HG03196 (cell line): Measurements from ENCODE around the gene TGFBR2.

ENCODE experiments used
- ATAC-seq: cut with Tn5 transposase; IDR thresholded peaks from one replicate; pipeline ENCODE4 v1.9.1; 2021; ENCODE audit not compliant: unreplicated experiment

Gene TGFBR2

DNA sequence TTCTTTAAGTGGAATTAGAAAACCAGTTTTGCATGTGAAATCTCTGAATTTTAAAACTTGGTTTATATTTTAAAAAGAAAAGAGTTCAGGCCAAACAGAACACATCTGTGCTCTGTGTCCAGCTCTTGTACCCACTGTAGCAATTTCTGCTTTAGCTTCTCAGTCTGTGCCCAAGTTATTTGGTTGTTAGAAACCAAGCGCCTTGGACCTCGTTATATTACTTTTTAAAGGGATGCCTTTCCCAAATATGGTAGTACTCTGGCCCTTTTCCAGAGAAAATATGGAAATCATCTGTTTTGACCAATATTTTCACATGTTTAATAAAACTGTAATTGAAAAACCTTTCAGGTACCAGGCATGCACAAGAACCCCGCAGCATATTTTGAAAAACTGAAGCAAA is 27.3 kb downstream of the TGFBR2 start:
- no peak for ATAC-seq

GRCh38 chr3:30634761-30635735 is 28.6 kb downstream of the TGFBR2 start:
- ATAC-seq: no peak

DNA sequence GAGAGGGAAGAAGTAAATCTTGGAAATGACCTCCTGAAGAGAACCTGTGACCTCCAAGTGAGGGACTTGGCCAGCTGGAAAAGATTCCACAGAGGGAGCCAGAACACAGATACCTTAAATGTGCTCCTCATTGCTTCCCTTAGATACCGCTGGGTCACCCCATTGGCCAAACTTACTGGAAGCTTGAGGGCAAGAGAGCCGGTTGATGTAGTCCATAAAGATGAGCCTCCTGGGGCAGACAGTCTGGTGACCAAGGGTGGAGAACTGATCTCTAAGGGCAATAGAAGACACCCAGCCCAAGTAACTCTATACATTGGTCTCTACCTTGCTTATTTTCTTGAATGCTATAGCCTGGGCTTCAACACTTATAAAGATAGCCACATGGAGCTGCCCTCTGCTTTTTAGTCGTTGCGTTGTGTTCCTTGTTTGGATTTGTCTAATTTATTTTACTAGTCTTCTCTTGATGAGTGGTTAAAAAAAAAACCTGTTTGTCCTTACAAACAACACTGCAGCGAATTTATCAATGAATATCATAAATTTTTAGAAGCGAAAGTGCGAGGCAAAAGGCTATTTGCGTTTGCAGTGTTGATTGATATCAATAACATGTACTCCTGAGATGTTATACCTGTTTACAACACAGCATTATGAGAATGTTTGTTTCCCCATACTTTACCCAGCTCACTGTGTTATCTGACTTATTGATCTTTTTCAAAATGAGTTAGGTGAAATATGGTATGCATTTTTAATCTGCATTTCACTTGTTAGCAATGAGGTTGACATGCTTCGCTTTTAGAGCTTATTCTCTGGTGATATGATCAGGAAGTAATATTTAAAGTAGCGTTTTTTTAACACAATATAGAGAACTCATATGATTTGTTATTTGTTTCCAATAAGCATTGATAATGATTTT is 31.2 kb downstream of the TGFBR2 start:
- ATAC-seq: no peak

DNA sequence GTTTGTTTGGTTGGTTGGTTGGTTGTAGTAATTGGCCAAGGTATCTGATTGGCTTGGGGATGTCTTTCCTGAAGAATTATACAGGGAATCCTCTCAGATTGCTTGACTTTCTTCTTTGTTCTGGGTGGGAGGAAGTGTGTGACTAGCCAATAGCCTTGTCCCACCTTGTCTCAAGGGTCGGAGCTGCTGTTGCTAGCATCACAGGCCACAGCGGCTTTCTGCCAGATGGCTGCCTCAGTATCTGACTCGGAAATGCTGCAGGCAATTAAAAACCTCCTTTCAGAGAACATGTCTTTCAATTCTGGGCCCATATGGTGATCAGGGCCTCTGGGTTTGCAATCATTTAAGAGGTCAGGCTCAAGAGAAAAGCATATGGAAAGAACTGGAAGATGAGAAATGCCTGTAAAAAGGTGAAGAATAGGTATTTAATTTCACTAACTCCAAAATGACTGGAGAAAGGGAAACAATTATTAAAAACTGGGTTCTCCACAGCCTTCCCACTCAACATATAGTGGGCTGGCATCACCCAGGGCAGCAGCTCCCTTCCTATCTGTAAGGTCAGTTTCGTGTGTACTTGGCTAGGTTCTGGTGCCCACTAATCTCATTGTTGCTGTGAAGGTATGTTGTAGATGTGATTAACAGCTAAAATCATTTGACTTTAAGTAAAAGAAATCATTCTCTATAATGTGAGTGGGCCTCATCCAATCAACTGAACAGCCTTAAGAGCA is 32.4 kb downstream of the TGFBR2 start:
- ATAC-seq: no peak

GRCh38 chr3:30639937-30640336 is 33.5 kb downstream of the TGFBR2 start:
- peak; percentile 76 for ATAC-seq

DNA sequence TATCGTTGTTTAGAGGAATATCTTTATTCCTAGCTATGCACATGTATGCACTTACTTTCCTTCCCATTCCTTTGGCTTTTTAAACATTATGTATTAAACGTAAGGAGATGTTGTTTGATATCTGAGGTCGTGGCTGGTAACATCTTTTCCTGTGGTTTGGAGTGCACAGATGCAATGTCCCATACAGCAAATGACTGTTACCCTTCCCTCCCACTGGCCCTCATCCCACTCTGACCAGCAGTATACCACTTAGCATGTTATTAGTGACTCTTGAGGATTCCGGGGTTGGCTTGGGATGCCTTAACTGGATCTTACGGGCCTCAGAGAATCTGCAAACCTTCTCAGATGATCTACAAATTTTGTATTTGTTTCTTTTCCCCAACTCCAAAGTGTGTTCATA is 34.5 kb downstream of the TGFBR2 start:
- ATAC-seq: no peak

- no peak for ATAC-seq
These were observed 35.2 kb downstream of the TGFBR2 start for GRCh38 chr3:30641416-30642251.

- ATAC-seq: no peak
These were observed 36.5 kb downstream of the TGFBR2 start for GRCh38 chr3:30642849-30643361.

- ATAC-seq: no peak
These were observed 37.5 kb downstream of the TGFBR2 start for GRCh38 chr3:30643763-30644462.

- ATAC-seq: peak; percentile 59
These were observed 38.2 kb downstream of the TGFBR2 start for GRCh38 chr3:30644615-30645014.

GRCh38 chr3:30645077-30645476 is 38.7 kb downstream of the TGFBR2 start:
- ATAC-seq: no peak

DNA sequence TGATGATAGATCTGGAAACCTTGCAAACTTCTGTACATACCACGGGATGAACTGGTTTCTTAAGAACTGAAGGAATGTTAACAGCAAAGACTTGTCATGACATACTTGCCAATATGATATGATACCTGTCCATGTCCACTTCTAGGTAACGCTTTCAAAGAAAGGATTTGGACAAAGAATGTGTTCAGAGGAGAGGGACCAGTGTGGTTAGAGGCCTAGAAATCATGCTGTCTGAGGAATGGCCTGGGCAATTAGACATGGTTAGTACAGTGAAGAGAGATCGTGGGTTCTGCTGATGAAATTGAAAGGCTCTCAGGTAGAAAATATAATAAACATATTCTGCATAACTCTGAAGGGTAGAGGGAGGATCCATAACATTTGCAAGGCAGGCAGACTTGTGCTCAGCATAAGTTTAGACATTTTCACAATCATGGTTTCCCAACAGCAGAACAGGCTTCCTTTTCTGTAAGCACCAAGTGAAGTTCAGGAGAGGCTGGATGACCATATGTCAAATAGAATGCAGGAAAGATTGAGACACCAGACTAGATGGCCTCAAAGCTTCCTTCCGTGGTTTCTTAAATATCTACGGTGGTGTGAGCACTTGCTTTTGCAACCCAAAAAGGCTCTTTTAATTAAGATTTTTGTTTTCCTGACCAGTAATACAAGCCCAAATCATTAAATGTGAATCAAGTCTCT is 39.9 kb downstream of the TGFBR2 start:
- no peak for ATAC-seq

DNA sequence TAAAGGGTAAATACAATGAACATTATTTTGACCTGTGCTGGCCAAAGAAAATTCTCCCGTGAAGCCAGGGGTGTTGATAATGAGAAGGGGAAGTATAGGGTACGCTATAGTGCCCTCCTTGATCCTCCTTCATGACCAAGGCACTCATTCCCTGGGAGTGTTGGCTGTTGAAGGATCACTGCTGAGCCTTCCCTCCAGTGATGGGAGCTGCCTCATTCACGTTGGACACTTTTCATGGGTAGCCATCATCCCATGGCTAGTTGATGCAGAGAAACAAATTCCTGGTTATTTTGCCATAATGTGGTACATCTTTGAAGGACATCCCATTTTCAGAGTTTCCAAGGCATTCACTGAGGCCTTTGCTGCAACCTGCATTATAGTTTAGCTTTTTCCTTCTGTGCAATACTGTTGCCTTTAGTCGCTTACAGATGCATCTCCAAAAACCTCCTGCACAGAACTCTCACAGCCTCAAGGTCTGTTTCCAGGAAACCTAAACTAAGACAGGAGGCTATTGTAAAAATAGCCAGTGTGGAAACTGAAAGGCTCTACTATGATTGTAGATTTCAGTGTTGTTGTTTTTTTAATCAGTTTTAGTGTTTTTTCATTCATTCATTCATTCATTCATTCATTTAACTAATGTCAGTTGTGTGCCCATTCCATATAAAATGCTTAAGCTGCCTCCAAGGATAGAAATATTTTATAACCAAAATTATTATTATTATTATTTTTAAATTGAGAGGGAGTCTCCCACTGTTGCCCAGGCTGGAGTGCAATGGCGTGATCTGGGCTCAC is 40.8 kb downstream of the TGFBR2 start:
- no peak for ATAC-seq

GRCh38 chr3:30648670-30649357 is 42.4 kb downstream of the TGFBR2 start:
- no peak for ATAC-seq

DNA sequence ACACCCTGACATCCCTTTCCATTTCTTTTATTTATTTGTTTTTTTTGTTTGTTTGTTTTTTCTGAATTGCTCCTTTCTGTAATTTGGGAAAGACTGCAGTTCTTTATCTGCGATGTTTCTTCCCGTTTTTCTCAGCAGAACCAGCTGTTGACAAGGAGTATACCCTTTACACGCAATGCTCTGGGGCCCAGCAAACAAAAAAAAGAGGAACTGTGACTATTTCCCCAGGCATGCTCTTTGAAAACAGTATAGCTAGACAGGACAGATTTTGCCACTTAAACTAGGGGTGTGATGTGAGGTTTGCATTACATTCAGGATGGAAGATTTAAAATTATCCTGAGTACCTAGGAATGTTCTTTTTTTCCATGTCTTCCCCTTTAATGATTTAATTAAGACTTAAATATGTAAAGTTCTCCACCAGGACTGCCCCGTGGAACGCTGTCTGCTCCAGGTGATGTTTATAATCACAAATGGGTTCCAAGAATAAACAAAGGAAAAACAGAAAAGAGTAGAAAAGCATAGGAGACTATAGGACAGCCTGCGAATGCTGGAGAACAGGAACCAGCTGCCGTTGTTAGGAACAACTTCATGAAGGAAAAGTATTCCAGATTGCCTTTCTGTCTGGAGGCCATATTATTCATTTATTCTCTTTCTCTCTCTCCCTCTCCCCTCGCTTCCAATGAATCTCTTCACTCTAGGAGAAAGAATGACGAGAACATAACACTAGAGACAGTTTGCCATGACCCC is 43.3 kb downstream of the TGFBR2 start:
- peak; percentile 52 for ATAC-seq

DNA sequence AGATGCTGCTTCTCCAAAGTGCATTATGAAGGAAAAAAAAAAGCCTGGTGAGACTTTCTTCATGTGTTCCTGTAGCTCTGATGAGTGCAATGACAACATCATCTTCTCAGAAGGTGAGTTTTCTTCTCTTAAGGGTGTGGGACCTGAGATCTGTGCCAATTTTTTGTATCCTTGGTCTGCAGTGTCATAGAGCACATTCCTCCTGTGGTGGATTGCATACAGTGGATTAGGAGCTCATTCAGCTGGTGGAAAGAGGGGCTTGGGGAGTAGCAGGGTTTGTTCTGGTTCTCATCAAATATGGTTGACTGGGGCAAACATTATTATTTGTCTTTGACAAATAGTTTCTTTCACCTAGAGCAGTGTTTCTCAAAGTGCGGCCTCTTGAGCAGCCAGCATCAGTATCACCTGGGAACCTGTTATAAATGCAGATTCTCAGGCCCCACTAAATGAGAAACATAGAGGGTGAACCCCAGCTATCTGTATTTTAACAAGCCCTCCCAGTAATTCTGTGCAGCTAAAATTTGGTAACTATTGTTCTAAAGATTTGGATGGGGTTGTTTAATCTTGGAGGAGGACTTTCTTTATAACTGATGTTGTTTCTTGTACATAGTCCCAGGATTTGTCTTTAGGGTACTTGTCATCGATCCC is 44.1 kb downstream of the TGFBR2 start:
- ATAC-seq: no peak
